ENCODE results near the gene GPR42.
A peak's percentile ranks its signal among the peaks of the same experiment; 100 is the strongest.
"Not testable (repeated sequence)": the region's sequence is repeated elsewhere in the genome, so short reads cannot be mapped to it uniquely, and the experiment has no call there.

Gene GPR42

DNA sequence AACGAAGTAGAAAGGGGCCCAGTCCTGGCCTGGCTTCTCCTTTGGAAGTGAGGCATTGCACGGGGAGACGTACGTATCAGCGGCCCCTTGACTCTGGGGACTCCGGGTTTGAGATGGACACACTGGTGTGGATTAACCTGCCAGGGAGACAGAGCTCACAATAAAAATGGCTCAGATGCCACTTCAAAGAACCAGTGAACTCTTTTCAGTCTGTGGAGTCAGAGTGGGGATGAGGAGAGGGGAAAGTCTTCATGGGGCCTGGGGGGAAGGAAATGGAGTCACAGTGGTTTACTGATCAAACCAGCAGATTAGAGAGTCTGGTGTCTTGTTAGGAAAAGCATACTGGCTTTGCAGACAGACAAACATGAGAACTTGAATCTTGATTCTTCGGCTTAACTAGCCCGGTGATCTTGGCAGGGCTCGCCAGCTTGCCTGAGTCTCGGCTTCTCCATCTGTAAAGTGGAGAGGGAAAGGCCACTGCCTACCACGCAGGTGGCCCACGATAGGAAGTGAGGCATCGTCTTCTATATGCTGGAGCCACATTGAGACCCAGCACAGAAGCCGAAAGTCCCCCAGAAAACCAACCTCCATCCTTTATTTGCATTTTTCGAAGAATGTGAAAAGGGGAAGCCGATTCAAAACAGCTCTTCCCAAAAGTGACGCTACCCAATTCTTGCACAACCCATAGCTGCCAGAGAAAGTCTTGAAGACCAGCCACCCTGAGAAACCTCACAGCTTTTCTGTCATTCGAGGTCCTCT is 23.5 kb upstream of the GPR42 start, which contains the start of gene FFAR1:
FFAR1 (plus strand) TSS at position 732 of the 759 bp plus-strand sequence. CDS start 3,650 bp downstream, outside the sequence.
- DNase-seq, result peak; percentile 47

DNA sequence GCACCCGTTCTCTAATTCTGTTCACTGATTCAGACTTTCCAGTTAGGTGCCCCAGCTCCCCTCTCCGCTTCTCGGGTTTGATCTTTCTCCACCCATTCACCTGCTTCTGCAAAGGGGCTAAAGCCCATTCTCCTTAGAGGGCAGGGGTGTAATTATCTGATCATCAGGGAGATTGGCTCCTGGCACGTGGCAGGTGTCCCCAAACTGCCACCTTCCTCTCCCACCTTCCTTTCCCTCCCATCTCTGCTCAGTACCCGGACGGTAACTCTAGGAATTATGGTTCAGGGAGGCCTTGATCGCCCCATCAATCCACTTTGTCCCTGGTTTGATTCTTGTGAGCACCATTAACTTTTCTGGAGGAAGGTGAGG is 23.0 kb upstream of the GPR42 start:
- no peak for DNase-seq

DNA sequence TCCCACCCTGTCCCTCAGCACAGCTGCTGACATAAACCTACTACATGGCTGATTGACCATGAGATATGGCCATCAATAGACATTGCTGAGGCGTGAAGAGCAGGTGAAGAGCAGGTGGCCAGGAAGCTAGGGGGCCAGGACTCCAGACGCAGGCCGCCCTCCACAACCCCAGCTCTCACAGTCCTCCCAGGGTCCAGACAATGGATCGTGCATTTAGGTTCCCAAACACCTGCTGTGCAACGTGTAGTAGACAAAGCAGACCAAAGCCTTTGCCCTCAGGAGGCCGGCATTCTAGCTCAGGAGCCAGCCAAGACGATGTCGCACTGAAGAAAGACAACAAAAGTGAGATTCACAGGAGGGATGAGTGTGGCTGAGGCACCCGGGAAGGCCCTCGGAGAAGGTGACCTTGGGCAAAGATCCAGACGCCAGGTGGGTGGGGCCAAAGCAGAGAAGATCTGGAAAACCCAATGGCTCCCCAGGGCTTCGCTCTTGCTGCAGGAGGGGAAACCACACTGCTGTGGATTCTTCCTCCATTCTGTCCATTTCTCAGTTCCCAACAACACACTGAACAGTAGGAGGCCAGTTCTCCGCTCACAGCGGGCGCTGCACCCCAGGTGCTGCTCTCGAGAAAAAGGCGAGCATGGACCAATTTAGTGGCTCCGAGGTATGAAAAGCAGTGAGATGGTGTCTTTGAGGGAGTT is 21.8 kb upstream of the GPR42 start:
- no peak for DNase-seq

DNA sequence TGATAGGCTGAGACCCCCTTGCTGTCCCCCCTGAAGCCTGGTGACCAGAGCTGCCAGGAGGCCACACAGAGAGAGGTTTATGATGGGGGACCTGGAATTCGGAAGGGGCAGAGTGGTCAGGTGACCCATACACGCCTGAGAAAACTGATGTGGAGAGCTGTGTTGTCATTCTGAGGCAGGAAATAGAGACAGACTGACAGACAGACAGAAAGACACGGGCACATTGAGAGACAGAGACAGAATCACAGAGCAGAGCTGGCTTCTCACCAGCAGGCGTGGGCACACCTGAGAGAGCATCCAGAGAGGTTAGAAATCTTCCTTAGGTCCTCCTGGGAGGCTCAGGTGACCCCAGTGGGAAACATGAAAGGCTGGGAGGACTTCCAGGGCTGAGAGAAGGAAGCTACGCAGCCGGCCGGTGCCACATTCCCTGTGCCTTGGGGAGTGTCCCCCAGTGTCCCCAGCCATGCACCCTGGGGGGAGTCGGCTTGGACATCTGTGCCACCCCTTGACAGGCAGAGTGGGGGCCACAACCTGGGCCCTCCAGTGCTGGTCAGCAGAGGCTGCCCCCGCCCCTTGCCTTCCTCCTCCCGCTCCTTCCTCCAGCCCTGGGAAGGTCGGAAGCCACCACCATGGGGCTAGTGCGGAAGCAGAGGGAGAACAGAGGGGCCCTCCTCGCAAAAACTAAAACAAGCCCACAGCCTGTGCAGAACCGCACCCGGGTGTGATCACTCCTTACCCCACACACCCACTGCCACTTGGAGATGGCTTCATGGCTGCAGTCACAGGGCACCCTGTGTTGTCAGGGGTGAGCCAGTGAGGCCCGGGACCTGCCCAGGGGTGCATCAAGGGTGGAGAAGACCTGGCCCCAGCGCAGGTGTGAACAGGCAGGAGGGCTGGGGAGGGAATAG is 21.0 kb upstream of the GPR42 start:
- DNase-seq, result no peak

DNA sequence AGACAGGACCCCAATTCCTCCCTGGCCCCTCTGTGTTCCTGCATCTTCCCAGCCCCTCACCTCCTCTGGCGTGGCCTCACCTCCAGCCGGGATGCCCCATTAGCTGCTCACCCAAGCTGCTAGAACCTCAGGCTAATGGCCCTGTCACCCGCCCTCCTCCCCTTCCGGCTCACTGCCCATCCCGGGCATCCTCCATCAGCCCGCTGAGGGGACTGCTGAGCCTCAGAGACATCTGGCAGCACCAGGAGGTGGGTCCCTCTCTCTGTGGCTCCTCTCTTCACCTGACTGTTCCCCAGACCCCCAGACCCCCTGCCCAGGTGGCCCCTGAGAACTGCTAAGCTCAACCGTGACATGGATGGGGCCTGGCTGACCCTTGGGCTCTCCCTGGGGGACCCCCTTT is 20.3 kb upstream of the GPR42 start:
- no peak for DNase-seq

DNA sequence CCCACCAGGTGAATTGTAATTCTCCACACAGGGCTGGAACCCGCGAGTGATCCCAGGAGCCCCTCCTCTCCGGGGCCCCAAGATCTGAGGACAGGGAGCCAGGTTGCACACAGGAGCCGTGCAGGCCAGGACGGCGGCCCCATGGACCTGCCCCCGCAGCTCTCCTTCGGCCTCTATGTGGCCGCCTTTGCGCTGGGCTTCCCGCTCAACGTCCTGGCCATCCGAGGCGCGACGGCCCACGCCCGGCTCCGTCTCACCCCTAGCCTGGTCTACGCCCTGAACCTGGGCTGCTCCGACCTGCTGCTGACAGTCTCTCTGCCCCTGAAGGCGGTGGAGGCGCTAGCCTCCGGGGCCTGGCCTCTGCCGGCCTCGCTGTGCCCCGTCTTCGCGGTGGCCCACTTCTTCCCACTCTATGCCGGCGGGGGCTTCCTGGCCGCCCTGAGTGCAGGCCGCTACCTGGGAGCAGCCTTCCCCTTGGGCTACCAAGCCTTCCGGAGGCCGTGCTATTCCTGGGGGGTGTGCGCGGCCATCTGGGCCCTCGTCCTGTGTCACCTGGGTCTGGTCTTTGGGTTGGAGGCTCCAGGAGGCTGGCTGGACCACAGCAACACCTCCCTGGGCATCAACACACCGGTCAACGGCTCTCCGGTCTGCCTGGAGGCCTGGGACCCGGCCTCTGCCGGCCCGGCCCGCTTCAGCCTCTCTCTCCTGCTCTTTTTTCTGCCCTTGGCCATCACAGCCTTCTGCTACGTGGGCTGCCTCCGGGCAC is 19.3 kb upstream of the GPR42 start:
- DNase-seq, result no peak

DNA sequence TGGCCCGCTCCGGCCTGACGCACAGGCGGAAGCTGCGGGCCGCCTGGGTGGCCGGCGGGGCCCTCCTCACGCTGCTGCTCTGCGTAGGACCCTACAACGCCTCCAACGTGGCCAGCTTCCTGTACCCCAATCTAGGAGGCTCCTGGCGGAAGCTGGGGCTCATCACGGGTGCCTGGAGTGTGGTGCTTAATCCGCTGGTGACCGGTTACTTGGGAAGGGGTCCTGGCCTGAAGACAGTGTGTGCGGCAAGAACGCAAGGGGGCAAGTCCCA is 18.8 kb upstream of the GPR42 start:
- DNase-seq, result no peak

DNA sequence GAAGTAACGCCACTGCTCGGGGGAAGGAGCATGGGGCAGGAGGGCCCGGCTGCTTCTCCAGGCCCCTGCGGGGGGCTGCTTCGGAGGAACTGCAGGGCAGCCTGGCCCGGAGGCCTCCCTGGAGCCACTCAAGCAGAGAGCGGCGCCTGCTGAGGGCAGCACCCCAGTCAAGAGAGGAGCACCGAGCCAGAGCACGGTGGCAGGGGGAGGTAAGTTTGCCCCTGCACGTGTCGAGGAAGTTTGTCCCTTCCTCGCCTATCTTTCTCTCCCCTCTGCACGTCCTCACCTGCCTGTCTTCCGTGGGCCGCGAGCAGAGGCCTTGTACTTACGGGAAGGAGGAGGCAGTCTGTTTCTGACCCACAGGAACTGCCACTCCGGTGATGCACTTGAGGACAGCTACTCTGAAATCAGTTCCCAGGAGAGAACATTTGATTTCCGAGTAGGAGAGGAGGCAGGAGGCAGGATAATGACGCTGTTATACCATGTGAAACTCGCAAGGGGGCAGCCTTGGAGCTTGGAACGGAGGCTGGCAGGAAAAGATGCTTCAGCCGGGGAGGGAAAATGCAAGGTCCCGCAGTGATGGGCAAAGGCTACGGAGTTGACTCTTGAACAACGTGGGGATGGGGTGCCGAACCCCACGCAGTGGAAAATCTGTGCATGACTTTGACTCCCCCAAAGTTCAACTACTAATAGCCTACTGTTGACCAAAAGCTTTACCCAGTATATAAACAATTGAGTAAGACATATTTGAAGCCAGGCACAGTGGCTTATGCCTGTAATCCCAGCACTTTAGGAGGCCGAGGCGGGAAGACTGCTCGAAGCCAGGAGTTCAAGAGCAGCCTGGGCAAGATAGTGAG is 18.2 kb upstream of the GPR42 start:
- peak; percentile 42 for DNase-seq

DNA sequence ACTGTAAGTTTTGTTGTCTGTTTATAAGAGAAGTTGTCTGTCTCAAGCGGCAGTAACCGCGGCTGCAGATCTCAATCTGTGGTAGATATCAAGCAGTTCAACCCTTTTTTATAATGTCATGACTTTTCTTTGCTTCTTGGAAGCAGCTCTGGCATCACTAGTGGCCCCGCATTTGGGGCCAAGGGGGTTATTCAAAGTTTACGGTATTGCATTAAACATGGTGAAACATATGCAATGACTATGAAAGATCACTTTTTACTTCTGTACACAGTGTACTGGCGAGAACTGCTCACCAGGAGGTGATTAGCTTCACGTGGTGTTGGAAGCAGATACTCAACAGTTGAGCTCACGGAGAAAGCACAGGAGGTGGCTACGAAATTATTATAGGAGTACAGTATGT is 17.2 kb upstream of the GPR42 start:
- DNase-seq, result no peak

DNA sequence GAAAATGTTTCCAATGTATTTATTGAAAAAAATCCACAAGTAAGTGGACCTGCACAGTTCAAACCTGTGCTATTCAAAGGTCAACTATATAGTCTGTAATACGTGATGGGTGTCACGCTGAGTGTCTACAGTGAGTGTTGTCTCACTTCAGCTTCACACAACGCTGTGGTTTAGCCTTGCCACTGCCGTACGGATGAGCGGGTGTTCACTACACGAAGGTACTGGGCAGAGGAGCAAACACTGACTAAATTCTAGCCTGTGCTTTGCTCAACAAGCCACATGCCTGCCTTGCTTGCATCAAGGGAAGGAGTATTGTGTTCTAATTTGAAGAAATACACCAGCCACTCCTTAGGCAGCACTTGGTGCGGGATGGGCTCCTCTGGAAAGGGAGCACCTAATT is 16.0 kb upstream of the GPR42 start:
- DNase-seq, result no peak

DNA sequence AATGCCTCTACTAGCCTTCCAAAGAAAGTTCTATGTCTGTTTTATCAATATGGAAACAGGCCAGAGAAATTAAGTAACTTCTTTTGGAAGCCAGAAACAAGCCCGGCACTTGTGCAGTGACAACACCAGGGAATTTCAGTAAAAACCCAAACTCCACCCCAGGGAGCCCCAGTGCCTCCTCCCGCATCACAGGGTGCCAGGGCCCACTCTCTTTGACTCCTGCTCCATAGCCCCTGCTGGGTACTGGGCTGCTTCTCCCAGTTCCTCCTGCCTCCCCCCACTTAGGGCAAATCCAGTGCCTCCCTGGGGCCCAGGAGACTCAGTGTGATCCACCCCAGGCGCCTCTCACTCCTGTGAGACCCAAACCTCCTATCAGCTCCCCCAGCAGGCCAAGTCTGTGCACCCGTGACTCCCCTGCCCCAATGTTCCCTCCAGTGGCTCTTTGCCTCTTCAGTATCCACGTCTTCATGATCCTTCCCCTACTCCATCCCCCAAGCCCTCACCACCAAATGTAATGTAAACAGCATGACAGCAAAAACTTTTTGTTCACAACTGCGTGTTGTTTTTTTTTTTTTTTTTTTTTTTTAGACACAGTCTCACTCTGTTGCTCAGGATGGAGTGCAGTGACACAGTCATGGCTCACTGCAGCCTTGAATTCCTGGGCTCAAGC is 14.9 kb upstream of the GPR42 start:
- DNase-seq, result no peak

DNA sequence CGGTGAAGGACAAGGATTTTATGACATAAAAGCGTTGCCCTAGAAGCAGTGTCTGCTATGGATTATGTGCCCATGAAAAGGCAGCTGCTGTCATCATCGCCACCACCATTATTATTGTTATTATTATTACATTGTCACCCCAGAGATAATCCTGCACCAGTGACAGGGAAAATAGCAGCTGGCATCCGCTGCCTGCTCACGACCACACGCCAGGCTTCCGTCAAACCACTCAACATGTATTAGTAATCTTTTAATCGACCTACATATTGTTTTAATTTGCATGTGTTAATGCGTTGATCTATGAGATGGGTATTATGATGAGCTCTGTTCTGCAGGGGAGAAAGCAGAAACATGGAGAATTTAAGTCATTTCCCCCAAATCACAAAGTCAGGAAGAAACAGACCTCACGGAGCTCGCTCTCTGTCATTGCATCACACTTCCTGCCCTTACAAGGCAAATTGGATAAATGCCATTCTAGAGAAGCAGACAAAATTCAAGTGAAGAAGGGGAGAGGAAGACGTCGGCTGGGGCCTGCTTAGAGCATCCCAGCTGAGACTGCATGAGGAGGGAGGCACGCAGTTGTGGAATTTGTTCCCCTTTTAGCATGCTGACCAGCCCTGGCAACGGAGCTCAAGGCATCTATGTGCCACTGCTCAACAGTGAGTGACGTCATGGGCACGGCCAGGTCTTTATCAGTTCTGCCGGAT is 12.8 kb upstream of the GPR42 start, which contains the start of gene FFAR3:
FFAR3 (plus strand) TSS at position 594 of the 707 bp plus-strand sequence. CDS start 431 bp downstream, outside the sequence.
- peak; percentile 52 for DNase-seq

DNA sequence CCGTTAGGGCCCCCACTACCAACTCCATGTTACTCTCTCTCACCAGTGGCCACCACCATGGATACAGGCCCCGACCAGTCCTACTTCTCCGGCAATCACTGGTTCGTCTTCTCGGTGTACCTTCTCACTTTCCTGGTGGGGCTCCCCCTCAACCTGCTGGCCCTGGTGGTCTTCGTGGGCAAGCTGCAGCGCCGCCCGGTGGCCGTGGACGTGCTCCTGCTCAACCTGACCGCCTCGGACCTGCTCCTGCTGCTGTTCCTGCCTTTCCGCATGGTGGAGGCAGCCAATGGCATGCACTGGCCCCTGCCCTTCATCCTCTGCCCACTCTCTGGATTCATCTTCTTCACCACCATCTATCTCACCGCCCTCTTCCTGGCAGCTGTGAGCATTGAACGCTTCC is 12.0 kb upstream of the GPR42 start:
- not testable (repeated sequence) for DNase-seq

DNA sequence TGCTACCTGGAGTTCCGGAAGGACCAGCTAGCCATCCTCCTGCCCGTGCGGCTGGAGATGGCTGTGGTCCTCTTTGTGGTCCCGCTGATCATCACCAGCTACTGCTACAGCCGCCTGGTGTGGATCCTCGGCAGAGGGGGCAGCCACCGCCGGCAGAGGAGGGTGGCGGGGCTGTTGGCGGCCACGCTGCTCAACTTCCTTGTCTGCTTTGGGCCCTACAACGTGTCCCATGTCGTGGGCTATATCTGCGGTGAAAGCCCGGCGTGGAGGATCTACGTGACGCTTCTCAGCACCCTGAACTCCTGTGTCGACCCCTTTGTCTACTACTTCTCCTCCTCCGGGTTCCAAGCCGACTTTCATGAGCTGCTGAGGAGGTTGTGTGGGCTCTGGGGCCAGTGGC is 11.5 kb upstream of the GPR42 start:
- not testable (repeated sequence) for DNase-seq

DNA sequence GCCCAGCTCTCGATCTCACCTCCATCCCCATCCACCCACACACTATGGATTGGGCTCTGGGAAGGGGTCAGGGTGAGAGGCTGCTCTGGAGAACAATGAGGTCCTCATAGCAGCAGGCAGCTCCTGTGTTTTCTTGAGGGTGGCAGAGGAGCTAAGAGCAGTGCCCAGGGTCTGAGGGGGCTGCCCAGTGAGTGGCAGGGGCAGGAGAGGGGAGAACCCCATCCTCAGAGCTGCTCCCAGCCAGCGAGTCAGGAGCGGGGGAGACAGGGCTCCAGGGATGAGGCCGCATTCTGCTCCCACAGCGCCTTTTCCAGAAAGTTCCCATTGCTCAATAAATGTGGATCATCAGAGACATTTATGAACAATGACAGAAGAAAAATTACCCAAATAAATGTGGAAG is 10.8 kb upstream of the GPR42 start:
- not testable (repeated sequence) for DNase-seq

DNA sequence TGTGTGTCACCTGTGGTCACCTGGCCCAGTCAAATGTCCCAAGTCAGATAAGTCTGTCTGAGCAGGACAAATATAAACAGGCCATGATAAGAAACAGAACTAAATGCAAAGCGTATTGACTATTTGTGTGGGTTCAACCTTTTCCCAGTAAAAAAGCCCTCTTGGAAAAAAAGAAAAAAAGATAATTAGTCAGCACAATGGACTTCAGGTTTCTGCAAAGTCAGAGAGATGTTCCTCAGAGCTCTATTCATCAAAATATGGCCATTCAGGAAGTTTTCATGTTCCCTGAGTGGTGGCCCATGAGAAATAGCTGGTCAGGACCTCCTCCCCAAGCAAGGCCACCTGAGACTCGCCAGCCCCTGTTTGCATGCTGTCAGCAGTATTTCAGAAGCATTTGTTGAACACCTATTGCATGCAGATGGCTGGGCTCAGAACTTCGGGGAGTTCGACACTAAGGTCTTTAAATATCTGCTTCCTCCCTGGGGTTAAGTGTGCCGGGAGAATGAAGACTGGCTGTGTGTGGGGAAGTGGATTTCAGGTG is 9.9 kb upstream of the GPR42 start:
- DNase-seq, result no peak

DNA sequence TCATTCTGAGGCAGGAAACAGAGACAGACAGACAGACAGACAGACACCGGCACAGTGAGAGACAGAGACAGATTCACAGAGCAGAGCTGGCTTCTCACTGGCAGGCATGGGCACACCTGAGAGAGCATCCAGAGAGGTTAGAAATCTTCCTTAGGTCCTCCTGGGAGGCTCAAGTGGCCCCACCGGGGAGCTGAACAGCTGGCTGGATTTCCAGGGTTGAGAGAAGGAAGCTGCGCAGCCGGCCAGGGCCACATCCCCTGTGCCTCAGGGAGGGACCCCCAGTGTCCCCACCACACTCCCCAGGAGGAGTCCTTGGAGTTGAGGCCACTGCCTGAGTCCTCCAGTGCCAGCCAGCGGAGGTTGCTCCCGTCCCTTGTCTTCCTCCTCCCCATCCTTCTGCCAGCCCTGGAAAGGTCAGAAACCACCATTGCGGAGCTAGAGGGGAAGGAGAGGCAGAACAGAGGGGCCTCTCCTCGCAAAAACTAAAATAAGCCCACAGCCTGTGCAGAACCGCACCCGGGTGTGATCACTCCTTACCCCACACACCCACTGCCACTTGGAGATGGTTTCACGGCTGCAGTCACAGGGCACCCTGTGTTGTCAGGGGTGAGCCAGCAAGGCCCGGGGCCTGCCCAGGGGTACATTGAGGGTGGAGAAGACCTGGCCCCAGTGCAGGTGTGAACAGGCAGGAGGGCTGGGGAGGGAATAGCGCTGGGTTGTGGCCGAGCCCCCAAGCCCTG is 8.4 kb upstream of the GPR42 start:
- no peak for DNase-seq

DNA sequence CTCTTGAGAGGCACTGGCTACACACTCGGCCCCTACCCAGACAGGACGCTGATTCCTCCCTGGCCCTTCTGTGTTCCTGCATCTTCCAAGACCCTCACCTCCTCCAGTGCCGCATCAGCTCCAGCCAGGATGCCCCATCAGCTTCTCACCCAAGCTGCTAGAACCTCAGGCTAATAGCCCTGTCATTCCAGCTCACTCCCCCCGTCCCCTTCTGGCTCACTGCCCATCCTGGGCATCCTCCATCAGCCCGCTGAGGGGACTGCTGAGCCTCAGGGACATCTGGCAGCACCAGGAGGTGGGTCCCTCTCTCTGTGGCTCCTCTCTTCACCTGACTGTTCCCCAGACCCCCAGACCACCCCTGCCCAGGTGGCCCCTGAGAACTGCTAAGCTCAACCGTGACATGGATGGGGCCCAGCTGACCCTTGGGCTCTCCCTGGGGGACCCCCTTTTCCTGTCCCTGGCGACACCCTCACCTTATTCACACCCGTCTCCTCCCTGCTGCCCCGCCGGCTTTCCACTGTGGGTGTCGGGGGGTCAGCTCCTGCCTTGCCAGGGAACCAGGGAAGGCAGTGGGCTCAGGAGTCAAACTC is 7.8 kb upstream of the GPR42 start:
- no peak for DNase-seq
